Fibroblast of upper back skin (primary cell): ENCODE measurements around the gene OR2AG2.
A peak's percentile ranks its signal among the peaks of the same experiment; 100 is the strongest.
"Not testable (repeated sequence)": the region's sequence is repeated elsewhere in the genome, so short reads cannot be mapped to it uniquely, and the experiment has no call there.

Source experiments
- DNase-seq: peaks from one replicate; pipeline ENCODE4 v3.0.0-alpha.2; 2013

The OR2AG2 gene, protein sequence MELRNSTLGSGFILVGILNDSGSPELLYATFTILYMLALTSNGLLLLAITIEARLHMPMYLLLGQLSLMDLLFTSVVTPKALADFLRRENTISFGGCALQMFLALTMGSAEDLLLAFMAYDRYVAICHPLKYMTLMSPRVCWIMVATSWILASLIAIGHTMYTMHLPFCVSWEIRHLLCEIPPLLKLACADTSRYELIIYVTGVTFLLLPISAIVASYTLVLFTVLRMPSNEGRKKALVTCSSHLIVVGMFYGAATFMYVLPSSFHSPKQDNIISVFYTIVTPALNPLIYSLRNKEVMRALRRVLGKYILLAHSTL

DNA sequence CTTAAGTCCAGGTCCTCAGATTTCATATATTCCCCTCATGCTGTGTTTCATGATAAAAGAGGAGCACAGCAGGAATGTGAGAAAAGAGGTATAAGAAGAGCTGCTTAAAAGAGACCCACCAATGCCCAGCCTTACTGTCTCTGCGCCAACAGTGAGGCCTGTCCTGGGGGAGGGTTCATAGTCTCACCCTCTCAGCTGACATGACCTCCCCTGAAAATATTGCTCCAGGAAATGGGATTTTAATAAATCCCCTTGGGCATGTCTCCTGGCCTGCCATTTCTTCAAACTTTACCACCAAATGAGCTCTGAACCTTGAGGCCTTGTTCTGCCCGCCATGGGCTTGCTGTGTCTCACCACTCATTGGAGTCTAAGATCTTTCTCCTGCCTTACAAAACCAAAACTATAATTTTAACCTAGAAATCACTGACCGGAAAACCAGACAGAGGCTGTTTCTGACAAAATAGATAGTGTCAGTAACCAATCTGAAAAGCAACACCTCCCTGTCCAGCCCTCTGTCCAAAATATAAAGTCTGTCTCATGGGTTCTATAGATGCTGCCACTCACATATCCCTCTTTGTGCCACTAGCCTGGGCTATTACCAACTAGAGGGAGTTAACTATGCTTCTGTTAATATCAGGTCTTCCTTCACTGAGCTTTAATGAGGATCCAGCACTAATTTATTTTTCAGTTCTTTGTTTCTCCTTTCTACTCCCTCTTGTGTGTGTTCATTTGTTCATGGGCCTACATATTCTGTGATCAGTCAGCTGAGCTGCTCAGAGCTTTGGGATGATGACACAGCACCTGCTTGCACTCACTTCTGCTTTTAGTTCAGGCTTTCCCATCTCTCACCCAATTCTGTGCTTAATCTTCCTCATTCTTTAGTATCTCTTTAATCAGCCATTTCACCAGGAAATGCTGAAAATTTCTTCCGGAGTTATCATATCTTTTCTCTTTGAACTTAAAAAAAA lies at the start of gene OR2AG2:
Gene OR2AG2 (minus strand): TSS at position 51 of the 968 bp plus-strand sequence. CDS start 3,019 bp downstream, outside the sequence.
- no peak for DNase-seq

DNA sequence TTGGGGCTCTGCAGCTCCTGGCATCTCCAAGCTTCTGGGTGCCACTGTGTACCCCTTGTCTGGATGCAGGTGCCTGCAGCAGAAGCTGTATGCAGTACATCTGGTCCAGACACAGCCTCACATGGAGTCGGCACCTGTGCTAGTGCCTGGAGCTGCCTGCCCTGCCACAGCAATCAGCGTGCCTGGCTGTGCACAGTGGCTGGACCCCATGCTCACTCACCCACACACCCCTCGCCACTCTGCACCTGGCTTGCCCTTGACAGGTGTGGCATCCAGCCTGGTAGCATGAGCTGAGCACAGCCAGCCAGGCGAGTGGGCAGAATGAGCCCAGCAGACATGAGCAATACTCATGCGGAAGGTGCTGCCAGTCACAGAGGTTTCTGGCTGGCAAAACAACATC lies 47.2 kb upstream of the OR2AG2 start:
- DNase-seq, result no peak

DNA sequence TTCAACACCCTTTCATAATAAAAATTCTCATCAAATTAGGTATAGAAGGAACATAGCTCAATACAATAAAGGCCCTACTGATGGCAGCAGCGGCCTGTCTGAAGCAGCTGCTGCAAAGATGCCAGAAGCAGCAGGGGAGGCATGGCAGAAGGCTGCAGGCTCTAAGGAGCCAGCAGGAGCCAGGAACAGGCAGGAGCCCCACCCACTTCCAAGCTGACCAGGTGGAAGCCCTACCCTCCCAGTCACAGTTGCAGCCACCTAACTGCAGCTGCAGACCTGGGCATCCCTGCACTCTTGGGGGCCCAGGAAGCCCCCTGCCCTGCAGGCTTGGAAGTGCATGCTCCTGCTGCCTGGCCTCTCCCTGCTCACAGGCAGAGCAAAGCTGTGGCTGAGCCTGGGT lies 45.9 kb upstream of the OR2AG2 start:
- DNase-seq, result no peak

DNA sequence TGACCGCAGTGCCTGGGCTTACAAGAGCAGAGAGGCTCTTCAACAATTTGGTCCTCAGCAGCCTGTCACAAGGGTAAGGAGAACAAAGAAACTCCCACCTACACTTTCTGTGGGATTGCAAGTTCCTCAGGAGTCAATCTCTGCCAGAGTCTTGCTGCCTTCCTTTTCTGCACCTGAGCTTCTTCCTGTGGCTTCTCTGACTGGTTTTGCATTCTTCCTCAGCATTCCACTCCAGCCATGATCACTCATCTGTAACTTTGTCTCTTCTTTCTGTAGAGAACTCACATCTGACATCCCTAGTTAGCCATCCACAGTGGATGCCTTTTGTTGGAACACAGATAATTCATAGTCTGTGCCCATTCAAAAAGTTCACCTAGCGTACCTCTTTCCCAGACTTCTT lies 41.9 kb upstream of the OR2AG2 start:
- DNase-seq, result no peak

DNA sequence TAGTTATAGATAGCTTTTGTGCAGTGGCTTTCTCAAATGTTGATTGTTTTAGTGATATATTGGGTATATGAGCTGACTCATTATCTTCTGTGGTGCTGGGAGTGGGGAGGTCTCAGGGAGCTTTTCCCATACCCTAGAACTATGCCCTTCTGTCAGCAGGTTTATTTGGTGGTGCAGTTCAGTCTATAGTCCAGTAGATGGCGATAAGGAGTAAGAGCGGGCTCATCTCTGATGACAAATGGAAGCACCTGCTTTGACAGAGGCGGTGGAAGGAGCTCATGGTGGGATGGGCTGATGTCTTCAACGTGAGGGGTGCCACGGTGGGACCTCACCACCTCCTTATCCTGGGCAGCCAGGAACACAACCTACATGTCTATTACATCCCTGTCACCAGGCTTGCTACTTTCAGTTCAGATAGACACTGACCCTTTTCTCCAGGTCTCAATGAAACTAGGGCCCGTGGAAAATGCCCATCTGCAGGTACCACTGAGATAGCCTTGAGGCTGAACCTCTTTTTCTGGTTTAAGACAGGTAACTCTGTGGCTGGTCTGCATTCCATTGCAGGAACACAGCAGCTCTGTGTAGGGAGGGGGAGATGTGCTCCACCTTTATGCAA lies 40.7 kb upstream of the OR2AG2 start:
- DNase-seq, result peak; percentile 44

DNA sequence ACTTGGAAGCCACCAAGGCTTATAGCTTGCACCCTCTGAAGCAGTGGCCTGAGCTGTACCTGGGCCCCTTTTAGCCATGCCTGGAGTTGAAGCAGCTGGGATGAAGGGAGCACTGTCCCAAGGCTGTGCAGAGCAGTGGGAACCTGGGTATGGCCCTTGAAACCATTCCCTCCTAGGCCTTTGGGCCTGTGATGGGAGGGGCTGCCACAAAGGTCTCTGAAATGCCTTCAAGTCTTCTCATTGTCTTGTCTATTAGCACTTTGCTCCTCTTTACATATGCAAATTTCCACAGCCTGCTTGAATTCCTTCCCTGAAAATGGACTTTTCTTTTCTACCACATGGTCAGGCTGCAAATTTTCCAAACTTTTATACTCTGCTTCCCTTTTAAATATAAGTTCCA lies 29.3 kb upstream of the OR2AG2 start:
- not testable (repeated sequence) for DNase-seq

DNA sequence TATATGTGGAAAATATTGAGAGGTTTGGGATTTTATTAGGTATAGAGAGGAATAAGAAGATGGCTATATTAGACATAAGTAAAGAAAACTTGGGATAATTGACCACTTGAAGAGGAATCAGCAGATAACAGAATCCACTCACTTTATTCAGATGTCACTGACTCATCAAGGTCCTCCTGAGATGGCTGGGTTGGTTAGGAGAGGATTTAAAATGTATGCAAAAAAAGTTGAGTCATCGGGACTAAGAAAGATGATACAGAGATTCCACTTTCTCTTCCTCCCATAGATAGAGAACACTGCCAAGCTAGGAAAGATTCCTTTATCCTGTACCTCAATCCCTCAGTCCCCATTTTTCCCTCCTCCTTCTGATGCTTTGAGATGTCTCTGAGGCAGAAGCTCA lies 27.6 kb upstream of the OR2AG2 start, which contains the start of gene OR6A2:
Gene OR6A2 (minus strand): TSS at position 288 of the 400 bp plus-strand sequence. CDS start 3,981 bp downstream, outside the sequence.
- DNase-seq, result peak; percentile 26

DNA sequence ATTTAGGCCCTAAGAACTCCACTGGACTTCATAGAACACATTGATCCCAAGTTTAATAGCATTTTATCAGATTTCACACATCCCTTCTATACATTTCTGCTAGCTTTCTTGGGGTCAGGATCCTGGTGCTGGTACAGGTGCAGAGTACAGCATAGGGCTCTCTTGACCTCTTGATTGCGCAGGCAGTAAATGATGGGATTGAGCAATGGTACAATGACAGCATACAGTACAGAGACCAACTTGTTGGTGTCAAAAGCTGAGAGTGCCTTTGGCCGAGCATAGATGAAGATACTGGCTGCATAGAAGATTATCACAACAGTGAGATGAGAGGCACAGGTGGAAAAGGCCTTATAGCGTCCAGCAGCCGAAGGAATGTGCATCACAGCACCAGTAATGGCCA lies 22.9 kb upstream of the OR2AG2 start:
- DNase-seq, result no peak

DNA sequence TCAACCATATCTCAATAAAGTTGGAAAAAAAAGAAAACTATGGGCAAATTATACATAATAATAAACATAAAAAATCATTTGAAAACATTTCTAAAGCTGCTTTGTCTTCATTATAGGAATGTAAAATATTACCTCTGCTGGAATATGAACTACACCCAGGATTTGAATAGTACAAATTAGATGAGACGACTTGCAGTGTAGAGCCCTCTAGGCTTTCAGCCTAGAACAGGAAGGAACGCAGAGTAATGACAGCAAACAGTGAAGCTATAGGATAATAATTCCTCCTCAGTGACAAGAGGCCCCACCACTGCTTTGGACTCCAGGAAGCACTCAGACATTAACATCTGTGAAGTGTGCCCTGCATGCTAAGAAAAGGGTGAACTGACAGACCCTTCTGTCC lies 18.8 kb upstream of the OR2AG2 start:
- DNase-seq, result no peak

DNA sequence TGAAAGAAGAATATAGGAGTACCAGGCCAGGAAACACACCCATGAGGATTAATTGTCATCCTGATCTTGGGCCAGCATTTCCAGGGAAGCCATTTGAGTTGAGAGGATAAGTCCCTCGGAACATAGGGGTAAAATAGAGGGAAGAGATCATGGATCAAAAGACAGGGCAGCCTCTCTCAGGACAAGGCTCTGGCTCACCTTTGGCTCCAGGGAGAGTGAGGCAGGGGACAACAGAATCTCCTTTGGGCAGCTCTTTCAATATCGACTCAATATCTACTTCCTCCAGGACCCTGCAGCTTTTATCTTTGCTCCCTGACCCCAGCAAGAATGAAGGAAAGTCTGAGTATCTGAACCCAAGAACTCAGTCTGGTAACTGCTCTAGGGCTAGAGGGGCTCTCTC lies 10.9 kb upstream of the OR2AG2 start, which contains the start of gene OR2AG1:
Gene OR2AG1 (plus strand): TSS at position 301 of the 400 bp plus-strand sequence. CDS start 2,018 bp downstream, outside the sequence.
- no peak for DNase-seq

DNA sequence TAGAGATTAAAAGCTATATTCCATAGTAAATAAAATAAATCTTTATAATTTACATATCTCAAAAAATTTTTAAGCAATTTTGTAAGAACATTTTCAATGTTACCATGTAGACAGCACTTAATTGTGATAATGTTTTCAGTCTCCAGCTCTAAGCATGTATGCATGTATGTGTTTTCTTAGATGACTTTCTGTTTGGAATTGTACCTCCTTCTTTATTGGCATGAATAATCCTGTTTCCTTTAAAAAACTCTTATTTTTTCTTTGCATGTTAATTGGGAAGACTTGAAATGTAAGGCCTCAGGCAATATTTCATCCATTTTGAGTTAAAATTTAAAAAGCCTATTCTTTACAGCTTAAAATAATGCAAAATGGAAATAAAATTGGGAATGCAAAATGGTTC lies 9.1 kb upstream of the OR2AG2 start:
- no peak for DNase-seq

DNA sequence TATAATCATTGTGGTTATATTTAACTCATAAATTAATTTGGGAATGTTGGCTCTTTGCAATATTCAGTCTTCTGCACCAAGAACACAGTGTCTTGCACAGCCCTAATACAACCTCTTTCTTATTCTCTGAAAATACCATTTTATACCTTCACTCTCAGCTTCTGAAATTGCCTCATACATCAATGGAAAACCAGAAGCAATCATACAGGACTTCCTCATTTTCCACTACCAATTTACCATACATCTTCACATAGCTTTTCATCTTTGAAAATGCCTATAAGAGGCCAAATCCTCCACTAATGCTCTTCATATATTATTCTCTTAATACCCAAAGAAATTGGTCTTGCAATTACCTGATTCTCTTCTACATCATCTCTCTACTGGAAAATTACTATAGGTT lies 6.7 kb upstream of the OR2AG2 start:
- DNase-seq, result no peak

DNA sequence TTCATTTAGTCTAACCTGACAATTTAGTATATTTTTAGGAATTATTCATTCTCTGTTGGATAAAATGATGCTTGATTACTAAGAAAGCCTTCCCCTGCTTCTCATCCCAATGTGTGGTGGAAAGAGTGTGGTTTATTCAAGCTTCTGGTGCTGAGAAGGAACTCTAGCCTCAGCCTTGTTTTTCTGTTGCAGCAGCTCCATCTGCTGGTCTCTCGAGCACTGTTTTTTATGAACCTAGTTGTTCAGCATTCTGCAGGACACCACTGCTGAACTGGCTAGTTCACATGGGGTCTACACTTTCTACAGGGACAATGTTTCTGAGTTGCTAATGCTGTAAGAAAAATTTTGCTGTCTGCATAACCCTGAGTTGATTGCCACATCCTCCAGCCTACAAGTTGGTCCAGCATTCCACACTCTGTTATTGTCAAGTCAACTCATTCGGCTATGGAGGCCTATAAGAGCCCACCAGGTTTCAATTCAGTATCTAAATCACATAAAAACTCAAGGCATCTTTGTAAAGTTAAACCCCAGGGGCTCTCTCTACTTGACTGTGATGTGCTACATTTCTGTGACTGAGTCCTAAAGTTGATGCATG lies 14.3 kb downstream of the OR2AG2 start:
- peak; percentile 42 for DNase-seq

DNA sequence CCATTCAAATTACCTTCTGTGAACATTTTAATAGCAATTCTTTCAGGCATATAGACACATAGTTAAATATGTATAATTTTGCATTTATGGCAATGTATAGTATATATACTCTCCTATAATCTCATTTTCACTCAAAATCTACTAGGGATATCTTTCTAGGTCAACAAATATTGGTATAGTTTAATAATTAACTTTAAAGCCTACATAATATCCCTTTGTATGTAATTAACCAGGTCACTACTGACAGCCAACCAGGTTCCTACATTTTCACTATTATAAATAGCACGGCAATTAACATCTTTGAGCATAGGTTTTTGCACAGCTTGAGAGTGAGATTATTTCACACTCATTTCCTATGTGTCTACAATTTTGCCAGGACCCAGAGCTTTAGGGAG lies 15.8 kb downstream of the OR2AG2 start:
- no peak for DNase-seq

DNA sequence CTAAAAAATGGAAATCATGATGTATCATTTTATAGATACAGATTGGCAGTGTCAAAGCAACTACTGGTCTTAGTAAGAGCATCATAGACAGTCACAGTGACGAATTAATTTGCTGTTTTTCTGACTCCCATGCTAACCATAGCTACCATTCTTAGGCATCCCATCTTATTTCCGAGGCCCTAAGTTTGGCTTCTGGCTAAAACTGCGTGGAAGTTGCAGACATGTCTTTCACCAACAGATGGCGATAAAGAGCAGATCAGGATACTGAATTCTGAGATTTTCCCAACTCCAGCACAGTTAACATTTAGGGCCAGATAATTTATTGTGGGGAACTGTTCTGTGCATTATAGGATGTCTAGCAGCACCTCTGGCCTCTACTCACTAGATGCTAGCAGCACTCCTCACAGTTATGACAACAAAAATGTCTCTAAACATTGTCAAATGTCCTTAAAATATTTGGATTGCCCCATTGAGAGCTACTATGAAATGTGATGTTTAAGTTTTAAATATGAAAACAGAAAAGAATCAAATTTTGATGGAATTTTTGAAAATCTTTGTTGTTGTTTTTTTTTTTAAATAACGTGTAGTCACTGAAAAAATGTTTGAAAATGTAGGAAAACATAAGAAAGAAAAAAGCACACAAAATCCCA lies 16.3 kb downstream of the OR2AG2 start:
- peak; percentile 24 for DNase-seq

DNA sequence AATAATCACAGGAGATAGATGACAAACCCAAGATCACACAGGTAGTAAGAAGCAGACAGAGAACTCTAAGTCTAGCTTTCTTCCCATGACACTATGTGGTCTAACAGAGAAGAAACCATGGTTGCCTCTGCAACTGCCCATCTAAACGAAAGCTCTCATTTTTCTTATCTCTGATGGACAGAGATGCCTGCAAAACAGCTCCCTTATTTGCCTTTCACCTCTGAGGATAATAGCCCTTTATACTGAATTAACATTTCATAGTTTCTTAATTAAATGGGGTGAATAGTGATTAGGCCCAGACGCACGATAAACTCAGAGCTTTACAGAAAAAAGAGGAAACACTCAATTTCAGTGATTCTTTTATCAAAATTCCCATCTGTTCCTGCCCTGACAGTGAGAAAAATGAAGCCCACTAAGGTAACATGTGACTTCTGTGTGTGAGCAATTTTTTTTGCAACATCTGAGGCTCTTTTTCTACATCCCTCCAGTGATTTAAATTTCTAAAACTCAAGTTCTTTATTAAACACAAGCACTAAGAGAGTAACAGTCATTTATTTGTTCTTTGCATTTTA lies 24.6 kb downstream of the OR2AG2 start:
- no peak for DNase-seq

DNA sequence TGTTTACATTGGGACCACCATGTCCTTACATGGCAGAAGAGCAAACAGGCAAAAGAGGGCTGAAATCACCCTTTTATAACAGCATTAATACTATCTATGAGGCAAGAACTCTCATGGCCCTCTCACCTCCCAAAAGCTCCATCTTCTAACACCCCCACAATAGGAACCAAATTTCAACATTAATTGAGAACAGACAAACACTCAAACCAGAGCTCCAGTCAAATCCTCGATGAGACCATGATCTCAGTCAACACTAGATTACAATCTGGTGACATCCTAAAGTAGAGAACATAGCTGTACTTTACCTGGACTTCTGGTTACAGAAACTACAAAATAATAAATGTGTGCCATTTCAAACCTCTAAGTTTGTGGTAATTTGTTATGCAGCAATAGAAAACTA lies 25.1 kb downstream of the OR2AG2 start:
- no peak for DNase-seq

DNA sequence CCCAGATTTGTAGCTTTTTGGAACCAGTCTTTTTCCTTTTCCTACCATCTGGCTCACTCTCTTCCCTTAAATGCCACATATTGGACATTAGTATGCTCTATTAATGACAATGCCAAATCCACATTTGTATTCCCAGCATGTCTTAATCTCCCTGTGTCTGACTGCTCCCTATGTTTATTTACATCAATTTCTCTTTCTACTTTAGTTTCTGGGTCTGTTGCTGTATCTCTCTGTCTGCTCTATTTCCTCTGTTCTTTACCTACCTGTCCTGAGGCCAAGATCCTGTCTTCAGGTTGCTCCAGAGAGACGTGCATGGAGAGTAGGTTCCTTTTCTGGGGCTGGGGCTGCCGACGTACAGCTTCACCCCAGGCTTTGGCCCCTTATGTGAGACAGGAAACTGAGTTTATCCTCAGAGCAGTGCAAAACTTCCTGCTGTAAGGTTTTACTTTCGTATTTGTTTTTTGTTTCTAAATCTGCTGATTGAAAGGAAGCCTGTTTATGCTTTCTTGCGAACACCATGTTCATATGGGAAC lies 25.6 kb downstream of the OR2AG2 start:
- DNase-seq, result no peak

DNA sequence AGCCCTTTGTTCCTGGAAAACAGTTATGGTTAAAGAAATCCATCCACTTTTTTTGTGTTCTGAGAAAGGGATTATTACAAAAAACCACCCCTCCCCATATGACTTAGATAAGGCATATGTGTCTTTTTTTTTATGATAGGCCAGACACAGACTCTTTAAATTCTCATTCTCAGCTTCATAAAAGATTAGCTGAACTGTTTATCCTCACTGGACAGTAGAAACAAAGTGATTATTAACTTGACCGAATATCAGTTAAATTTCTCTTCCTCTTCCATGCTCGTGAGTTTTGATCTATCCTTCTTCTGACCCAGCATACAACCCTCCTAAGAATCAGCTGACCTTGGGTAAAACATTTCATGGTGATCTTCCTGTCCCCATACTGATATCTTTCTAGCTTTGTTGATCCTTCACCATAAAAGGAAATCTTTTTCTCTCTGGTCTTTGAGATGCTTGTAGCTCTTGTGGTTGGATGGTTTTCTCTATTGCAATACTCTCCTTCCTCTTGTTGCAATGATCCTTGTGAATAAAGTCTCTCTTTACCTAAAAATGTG lies 26.2 kb downstream of the OR2AG2 start:
- no peak for DNase-seq

DNA sequence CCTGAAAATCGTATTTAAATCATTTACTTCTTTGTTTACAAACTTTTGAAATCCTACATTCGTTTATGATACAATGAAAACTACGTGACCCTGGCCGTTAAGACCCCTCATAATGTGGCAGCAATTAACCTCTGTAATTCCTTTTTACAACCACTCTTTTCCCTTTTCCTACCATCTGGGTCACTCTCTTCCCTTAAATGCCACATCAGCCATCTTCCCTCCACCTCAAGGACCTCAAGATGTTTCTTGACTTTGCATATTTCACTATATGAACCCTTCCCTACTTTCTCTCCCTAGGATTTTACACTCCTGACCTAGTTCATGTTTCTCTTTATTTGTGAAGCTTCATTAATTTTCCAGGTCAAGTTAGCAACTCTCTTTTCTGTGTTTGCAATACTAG lies 26.8 kb downstream of the OR2AG2 start:
- DNase-seq, result no peak

DNA sequence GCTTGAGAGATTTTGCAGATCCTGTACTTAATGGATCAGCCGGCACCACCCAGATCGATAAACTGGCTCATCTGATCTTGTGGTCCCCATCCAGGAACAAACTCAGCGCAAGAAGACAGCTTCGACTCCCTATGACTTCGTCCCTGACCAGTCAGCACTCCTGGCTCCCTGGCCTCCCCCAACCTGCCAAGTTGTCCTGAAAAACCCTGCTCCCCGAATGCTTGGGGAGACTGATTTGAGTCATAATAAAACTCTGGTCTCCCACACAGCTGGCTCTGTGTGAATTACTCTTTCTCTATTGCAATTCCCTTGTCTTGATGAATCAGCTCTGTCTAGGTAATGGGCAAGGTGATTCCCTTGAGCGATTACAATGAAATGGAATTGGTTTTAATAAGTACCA lies 29.5 kb downstream of the OR2AG2 start:
- no peak for DNase-seq
